DMS 273 treated with DMSO at 0.1 percent for 48 hours (cell line): ENCODE data around the gene FAM117B.
"Not testable (repeated sequence)": the region's sequence is repeated elsewhere in the genome, so short reads cannot be mapped to it uniquely, and the experiment has no call there.

ENCODE experiments used
- DNase-seq: peaks from one replicate; lab custom pipeline; 2025; lab: John Stamatoyannopoulos, UW

Gene FAM117B

DNA sequence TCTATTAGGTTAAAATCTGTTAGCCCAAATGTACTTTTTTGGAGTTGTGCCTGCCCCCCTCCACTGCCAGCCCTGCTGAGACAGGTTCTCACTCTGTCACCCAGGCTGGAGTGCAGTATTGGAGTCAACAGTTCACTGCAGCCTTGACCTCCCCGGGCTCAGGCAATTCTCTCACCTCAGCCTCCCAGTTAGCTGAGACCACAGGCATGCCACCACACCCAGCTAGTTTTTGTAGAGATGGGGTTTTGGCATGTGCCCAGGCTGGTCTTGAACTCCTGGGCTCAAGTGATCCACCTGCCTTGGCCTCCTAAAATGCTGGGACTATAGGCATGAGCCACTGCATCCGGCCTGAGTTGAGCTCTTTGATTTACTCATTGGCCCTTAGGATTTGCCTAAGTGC lies 126.1 kb downstream of the FAM117B start:
- DNase-seq = no peak

GRCh38 chr2:202762556-202762955 lies 127.8 kb downstream of the FAM117B start:
- no peak for DNase-seq

- no peak for DNase-seq
These were observed 129.1 kb downstream of the FAM117B start for GRCh38 chr2:202763916-202764315.

DNA sequence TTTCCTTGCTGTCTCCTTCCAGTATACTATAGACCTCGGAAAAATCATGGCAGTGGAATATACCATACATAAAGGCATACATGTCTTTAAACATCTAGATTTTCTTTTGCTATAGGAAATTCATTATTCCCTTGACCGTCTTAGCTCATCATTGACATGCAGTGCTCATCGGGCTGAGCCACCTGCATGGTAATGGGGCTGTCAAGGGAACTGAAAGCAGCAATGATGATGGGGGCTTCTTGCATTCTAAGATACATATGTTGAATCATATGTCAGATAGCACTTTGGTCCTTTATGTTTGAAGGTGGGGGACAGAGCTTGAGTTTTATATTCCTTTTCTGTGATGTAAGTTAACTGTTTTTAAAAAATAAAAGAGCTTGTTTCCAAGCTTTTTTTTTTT lies 130.2 kb downstream of the FAM117B start:
- DNase-seq = no peak

DNA sequence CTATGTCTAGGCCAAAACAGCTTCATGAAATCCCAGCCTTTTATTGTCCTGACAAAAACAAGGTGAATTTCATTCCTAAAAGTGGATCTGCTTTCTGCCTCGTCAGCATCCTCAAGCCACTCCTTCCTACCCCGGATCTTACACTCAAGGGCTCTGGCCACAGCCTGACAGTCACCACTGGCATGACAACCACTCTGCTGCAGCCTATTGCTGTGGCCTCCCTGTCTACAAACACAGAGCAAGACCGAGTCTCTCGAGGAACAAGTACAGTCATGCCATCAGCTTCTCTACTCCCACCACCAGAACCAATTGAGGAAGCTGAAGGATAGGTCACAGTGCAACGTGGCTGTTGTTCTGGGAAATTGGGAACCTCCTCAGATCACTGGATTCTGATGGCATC lies 130.7 kb downstream of the FAM117B start:
- DNase-seq = no peak

DNA sequence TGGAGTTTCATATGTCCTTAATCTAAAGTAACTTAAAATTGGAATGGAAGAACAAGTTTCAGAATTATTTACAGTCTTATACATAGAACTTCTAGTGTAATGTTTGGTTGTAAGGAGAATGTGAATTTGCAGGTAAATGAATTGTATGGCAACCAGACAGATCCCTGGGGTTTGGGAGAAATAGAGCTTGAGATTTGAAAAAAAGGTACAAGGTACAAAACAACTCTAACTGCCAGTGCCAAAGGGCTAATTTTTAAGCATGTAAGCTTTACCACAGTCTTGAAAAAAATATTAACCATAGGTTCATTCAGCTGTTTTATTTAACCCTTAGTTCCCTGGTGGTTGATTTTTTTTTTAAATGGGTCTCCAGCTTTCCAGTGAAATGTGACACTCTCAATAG lies 133.5 kb downstream of the FAM117B start:
- no peak for DNase-seq

DNA sequence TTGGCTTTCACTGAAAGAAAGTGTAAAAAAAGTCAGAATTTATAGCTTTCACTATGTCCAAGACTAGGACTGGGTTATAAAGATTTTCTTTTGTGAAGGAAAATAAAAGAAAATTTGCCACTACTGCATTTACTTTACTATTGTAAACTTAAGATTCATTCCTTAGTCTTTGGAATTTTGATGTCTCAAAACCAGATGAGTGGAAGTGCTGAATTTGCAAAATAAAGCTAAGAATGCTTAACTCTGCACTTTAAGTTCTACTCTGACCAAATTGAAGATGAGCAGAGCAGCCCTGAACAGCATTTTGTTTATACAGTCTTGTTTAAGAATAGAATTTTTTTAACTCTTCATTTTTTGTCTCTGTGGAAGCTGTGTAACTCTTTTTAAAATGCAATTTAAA lies 134.4 kb downstream of the FAM117B start:
- DNase-seq = no peak

- DNase-seq = no peak
These were observed 136.6 kb downstream of the FAM117B start for GRCh38 chr2:202771336-202771735.

GRCh38 chr2:202771741-202772460 lies 137.1 kb downstream of the FAM117B start:
- DNase-seq = no peak

DNA sequence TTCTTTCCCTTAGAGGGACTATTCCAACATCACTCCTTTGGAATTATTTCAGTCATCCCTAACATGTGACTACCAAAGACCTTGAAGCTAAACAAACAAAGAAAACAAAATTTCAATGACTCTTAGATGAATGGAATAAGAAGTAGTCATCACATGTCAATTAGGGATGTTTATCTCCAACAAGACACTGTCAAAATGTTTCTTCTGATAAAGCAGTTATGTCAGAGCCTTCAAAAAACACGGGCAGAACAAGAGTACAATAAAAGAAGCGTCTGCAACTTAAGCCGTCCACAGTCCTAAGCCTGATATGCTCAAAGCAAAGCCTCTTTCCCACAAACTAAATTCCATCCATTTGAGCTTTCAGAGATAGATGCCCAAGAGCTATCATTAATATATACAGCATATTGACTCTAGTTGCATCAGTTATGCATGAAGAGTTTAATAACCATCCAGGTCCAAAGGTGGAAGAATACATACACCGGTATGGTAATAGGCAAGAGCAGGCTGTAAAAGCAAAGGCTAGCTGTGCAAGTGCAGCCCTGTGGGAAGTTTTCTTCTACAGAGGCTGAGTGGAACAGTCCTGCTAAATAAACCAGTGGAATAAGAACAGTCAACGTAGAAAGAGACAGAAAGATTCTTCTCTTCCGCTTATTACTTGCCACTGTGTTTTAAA lies 138.7 kb downstream of the FAM117B start:
- DNase-seq = no peak

DNA sequence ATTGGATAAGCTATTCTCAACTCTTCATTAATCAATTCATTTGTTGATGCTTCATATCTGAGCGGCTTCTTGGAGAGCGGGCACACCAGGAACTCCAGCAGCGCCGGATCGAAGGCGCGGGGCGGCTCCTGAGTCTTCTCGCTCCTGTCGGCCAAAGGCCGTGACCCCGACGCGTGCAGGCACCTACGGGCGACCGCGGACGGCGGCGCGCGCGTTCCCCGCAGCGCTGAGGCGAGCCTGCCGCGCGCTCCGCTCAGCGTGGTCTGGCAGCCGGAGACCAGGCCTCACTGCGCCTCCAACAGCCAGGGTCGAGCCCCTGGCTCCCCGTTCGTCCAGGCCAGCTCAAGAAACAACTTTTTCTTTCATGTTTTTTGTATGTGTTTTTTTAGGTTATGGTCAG lies 139.3 kb downstream of the FAM117B start:
- no peak for DNase-seq

DNA sequence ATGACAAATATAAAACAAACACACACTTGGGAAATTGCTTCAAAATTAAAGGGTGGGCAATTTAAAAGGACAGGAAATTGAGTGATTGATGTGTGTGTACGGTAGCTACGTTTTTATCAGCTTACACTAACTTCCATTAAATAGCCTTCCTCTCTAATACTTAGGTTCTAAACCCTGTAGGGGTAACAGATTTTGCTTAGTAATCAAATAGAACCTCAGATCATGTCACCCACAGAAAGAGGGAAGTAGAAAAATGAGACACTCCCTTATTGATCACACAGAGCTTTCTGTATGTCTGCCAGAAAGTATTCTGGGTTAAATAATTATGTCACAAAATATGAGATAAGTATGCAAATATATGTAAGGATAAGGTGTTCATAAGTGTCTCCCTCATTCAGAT lies 143.4 kb downstream of the FAM117B start:
- DNase-seq = no peak

DNA sequence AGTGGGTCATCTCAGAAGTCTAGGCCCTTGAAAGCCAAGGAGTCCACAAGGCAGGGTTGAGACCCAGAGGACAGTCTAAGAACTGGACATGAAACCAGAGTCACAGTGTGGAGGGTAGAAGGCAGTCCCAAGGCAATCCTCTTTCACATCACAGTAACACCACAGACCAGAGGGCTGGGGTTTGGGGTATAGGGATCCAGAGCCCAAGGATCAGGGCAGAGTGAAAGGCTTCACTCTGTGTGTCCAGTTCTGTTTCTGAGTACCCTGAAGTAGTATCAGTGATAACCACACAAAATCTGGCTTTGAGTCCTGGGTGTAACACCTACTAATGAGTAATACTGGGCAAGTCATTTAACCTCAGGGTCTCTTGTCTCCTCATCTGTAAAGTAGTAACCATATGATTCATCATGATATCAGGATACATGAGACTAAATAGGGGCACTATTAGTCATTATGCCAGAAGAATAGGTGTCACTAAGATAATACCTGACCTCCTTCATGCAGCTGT lies 145.8 kb downstream of the FAM117B start:
- DNase-seq = no peak

DNA sequence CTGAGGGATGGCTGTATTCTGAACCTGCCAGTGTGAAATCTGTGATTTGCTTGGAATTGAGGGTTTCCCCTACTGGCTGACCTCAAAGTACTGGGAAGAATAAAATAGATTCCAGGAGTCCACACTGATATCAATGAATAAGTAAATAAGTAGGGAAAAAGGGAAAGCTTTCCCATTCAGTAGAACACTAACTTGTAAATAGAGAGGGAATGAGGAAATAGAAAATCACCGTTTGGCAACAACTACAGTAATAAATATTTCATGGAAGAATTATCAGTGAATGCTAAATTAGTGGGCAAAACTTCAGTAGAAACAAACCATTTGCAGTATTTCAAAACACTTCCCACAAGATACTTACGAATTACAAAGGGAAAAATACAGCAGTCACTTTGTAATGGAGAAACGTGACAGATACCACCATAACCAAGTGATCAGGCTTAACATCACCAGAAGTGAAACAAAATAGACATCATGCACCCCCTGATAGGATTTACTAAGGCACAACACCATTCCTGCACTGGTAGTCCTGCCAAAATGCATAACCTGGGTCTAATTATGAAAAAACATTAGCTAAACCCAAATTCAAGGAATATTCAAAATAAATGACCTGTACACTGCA lies 148.3 kb downstream of the FAM117B start:
- DNase-seq = no peak

DNA sequence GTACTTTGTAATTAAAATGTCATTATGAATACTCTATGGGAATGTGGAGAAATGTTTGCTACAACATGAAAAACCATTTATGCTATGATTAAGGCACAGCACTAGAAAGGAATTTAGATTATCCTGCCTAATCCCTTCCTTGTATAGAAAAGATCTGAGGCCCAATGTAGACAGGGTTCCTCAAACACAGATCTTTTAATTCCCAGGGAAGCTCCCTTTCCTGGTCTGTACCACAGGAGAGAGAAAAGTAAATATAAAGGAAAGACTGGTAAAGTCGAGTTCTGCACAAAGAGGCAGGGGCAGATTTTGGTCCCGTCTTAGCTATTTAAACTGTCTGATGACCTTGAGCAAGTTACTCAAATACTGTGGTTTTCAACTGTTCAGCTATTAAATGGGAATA lies 152.1 kb downstream of the FAM117B start:
- DNase-seq = no peak

GRCh38 chr2:202790676-202791075 lies 155.9 kb downstream of the FAM117B start:
- DNase-seq = no peak

DNA sequence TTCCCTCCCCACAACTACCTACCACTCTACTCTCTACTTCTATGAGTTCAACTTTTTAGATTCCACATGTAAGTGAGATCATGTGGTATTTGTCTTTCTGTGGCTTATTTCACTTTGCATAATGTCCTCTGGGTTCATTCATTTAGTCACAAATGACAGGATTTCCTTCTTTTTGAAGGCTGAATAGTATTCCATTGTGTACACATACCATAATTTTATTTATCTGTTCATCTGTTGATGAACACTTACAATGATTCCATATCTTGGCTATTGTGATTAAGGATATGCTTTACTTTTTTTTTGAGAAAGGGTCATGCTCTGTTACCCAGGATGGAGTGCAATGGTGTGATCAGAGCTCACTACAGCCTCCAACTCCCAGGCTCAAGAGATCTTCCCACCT lies 163.2 kb downstream of the FAM117B start:
- DNase-seq = no peak

GRCh38 chr2:202805911-202806310 lies 171.1 kb downstream of the FAM117B start:
- not testable (repeated sequence) for DNase-seq

DNA sequence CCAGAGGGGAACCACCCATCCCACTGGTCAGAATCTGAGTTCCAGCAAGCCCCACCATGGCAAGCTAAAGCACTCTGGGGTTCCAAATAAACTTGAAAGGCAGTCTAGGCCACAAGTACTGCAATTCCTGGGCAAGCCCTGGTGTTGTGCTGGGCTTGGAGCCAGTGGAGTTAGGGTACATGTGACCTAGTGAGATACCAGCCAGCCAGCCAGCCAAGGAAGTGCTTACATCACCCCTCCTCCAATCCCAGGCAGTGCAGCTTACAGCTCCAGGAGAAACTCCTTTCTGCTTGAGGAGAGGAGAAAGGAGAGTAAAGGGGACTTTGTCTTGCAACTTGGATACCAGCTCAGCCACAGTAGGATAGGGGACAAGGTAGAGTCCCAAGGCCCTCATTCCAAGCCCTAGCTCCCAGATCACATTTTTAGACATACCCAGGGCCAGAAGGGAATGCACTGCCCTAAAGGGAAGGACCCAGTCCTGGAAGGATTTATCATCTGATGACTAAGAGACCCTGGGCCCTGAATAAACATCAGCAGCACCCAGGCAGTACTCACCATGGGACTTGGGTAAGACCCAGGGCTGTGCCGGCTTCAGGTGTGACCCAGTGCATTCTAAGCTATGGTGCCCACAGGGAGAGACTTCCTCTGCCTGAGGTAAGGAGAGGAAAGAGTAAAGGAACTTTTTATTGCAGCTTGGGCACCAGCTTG lies 172.8 kb downstream of the FAM117B start:
- peak; percentile 27 for DNase-seq

DNA sequence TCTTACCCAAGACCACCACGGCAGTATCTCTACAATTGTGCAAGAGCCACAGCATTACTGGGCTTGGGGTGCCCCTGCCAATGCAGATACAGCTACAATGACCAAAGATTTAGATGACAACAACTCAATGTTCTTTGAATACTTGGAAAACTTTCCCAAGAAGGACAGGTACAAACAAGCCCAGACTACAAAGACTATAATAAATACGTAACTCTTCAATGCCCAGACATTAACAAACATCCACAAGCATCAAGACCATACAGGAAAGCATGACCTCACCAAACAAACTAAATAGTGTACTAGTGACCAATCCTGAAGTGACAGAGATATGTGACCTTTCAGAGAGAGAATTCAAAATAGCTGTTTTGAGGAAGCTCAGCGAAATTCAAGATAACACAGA lies 174.0 kb downstream of the FAM117B start:
- DNase-seq = no peak

DNA sequence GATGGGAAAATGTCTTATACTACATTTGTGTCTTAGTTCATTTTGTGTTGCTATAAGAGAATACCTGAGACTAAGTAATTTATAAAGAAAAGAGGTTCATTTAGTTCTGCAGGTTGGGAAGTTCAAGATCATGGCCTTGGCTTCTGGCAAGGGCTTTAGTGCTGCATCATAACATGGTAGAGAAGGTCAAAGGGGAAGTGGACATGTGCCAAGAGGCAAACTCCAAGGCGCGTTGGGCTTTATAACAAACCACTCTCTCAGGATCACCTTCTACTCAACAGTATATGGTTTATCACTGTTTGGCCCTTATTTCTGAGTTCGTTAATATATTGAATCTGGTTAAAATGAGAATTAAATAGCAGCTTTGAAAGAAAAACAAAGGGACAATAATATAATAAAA lies 178.6 kb downstream of the FAM117B start:
- no peak for DNase-seq

DNA sequence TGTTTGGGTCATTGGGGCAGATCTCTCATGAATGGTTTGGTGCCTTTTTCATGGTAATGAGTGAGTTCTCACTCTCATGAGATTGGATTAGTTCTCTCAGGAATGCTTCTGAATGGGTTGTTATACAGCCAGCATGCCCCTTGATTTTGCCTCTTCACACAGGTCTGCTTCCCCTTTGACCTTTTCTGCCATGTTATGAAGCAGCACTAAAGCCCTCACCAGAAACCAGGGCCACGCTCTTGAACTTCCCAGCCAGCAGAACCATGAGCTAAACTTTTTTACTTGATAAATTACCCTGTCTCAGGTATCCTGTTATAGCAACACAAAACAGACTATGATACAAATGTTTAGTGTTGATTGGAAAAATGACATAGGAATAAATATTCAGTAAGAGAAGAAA lies 179.5 kb downstream of the FAM117B start:
- DNase-seq = no peak
